Keratinocyte (primary cell): ENCODE data around the gene ARTN. TPM values are rescaled to one million over a fixed set of nuclear protein-coding genes. Genes with fewer than 3 reads are reported as not detected.
A peak's percentile ranks its signal among the peaks of the same experiment; 100 is the strongest.

Experiments used
- DNase-seq: peaks from one replicate; pipeline ENCODE4 v3.0.0-alpha.2; 2011; ENCODE audit warnings: low read depth, missing footprints, low spot score
- FAIRE-seq: peaks from 2 replicates; lab custom pipeline; 2011; peaks lifted over from hg19 to GRCh38; lab: Jason Lieb, UNC
- H2AFZ ChIP-seq: 2 replicates; pipeline ENCODE4 v1.6.0; 2012; ENCODE audit warnings: low read length, control low read depth, inconsistent platforms; ENCODE audit not compliant: control insufficient read depth
- H3K27ac ChIP-seq: 2 replicates; pipeline ENCODE4 v1.5.1; 2011; ENCODE audit warnings: low read length; ENCODE audit not compliant: control insufficient read depth, insufficient read depth
- H3K27me3 ChIP-seq: 3 replicates; pipeline ENCODE4 v1.6.0; 2011; ENCODE audit warnings: low read length; ENCODE audit not compliant: control insufficient read depth, insufficient read depth; ENCODE audit errors: extremely low read depth
- H3K36me3 ChIP-seq, 2 experiments: 2 replicates in 1 of 2; 3 replicates in 1 of 2; pipeline ENCODE4 v1.5.1; 2011; ENCODE audit warnings: low read length in 2 of 2, mild to moderate bottlenecking in 1 of 2; ENCODE audit not compliant: control insufficient read depth in 2 of 2, insufficient read depth in 2 of 2; ENCODE audit errors: extremely low read depth in 1 of 2
- H3K4me1 ChIP-seq: 3 replicates; pipeline ENCODE4 v1.5.1; 2011; ENCODE audit warnings: low read length; ENCODE audit not compliant: control insufficient read depth, insufficient read depth; ENCODE audit errors: extremely low read depth
- H3K4me2 ChIP-seq: 3 replicates; pipeline ENCODE4 v1.6.0; 2011; ENCODE audit warnings: low read depth, low read length; ENCODE audit not compliant: control insufficient read depth, insufficient read depth; ENCODE audit errors: extremely low read depth
- H3K4me3 ChIP-seq, 3 experiments: fragments of 200-600 bp in 1 of 3; sonication (generic) in 1 of 3; 2 replicates in 2 of 3; 3 replicates in 1 of 3; pipeline ENCODE4 v1.5.1; 2011 to 2016; ENCODE audit warnings: low read length in 3 of 3, mild to moderate bottlenecking in 3 of 3, control low read depth in 2 of 3, inconsistent platforms in 1 of 3, low read depth in 1 of 3, mixed read lengths in 1 of 3, mixed run types in 1 of 3, moderate library complexity in 1 of 3; ENCODE audit not compliant: control insufficient read depth in 2 of 3, insufficient read depth in 2 of 3; ENCODE audit errors: extremely low read depth in 1 of 3
- H3K79me2 ChIP-seq: 2 replicates; pipeline ENCODE4 v1.6.0; 2012; ENCODE audit warnings: low read length; ENCODE audit not compliant: control insufficient read depth, insufficient read depth
- H3K9ac ChIP-seq: 3 replicates; pipeline ENCODE4 v1.6.0; 2011; ENCODE audit warnings: low read length; ENCODE audit not compliant: control insufficient read depth, insufficient read depth; ENCODE audit errors: extremely low read depth
- H3K9me1 ChIP-seq: 3 replicates; pipeline ENCODE4 v1.6.0; 2011; ENCODE audit warnings: low read length; ENCODE audit not compliant: control insufficient read depth, insufficient read depth; ENCODE audit errors: extremely low read depth
- H3K9me3 ChIP-seq: 2 replicates; pipeline ENCODE4 v1.5.1; 2012; ENCODE audit warnings: low read depth, low read length; ENCODE audit not compliant: control insufficient read depth
- H4K20me1 ChIP-seq: 3 replicates; pipeline ENCODE4 v1.6.0; 2011; ENCODE audit warnings: low read length; ENCODE audit not compliant: control insufficient read depth, insufficient read depth; ENCODE audit errors: extremely low read depth
- EZH2 ChIP-seq: IDR thresholded peaks from one replicate; pipeline ENCODE4 v1.6.1; 2012; ENCODE audit warnings: inconsistent platforms, mild to moderate bottlenecking, low read length, moderate library complexity
- dilution Hi-C: fragments of 300-500 bp; cut with MboI; formaldehyde crosslinking; loops from one replicate; pipeline ENCODE4 v1.7.0; 2020; ENCODE audit warnings: low sequenced_read_pairs; ENCODE audit not compliant: extremely low pct_ligation_motif_present
- polyA minus RNA-seq, 3 experiments: library from RNA; depleted of rRNA, polyadenylated mRNA; stranded (reverse); fragments of >200 nt; gene quantifications; 1 replicate in 1 of 3; 2 replicates in 1 of 3; 3 replicates in 1 of 3; pipeline ENCODE4 v1.2.3, GENCODE V29; 2011
- polyA plus RNA-seq, 5 experiments: library from polyadenylated mRNA; depleted of rRNA in 3 of 5; stranded (reverse) in 3 of 5; stranded (forward) in 1 of 5; unstranded in 1 of 5; fragments of >200 nt; gene quantifications; 1 replicate in 1 of 5; 2 replicates in 3 of 5; 3 replicates in 1 of 5; pipeline versions ENCODE4 v1.2.1 to v1.2.3, GENCODE V29; 2011 to 2012; ENCODE audit warnings: missing spikeins in 2 of 5, low read depth in 1 of 5, low replicate concordance in 1 of 5
- TF ChIP-seq, protein P1 (sequence below), 3 experiments: IDR thresholded peaks in 1 of 3; conservative IDR thresholded peaks in 1 of 3; optimal IDR thresholded peaks in 1 of 3; 2 replicates in 2 of 3; 3 replicates in 1 of 3; pipeline versions ENCODE3 to v1.5.1; 2011; ENCODE audit warnings: low read length in 3 of 3, mild to moderate bottlenecking in 3 of 3, moderate library complexity in 2 of 3, control low read depth in 1 of 3, inconsistent platforms in 1 of 3; ENCODE audit not compliant: insufficient read depth in 2 of 3; ENCODE audit errors: extremely low read depth in 1 of 3

The ARTN gene, protein sequence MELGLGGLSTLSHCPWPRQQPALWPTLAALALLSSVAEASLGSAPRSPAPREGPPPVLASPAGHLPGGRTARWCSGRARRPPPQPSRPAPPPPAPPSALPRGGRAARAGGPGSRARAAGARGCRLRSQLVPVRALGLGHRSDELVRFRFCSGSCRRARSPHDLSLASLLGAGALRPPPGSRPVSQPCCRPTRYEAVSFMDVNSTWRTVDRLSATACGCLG
- 27.2 to 49.5 TPM (median 36.0 TPM) in 3 replicates for polyA plus RNA-seq
- polyA plus RNA-seq (2011; ENCODE audit: low read depth): 8.9 TPM
- 16.7 and 46.2 TPM in 2 replicates for polyA plus RNA-seq (2011; cell fraction: cytosol; rRNA removed)
- 106 and 145 TPM in 2 replicates for polyA plus RNA-seq (2011; cell fraction: nucleus; rRNA removed)
- polyA plus RNA-seq (2012; ENCODE audit: low replicate concordance): 37.6 and 101 TPM in 2 replicates
- polyA minus RNA-seq: 15.1 to 47.6 TPM (median 17.2 TPM) in 3 replicates
- 62.5 TPM for polyA minus RNA-seq (2011; cell fraction: cytosol; rRNA and poly(A)+ RNA removed)
- polyA minus RNA-seq (2011; cell fraction: nucleus; rRNA and poly(A)+ RNA removed): 36.9 and 48.7 TPM in 2 replicates

- dilution Hi-C loops: loop anchor here (25.0 kb wide), 2 partner anchors 96 to 221 kb away; partner anchors contain the start of gene ST3GAL3
- H4K20me1 ChIP-seq: peaks cover 2% of the 10 kb centered on the region
- H3K36me3 ChIP-seq: peaks cover 5 to 28% of the 10 kb centered on the region in 2 experiments
- H3K4me1 ChIP-seq: peaks cover 72% of the 10 kb centered on the region
- no peaks in the 10 kb centered on the region for H3K9me1 ChIP-seq
- FAIRE-seq (no peak), DNase-seq (no peak)
- H3K4me3 ChIP-seq: peak within 1 kb of the TSS; percentile 66 to 95 (median 80)
- H3K27me3 ChIP-seq: no peaks in the 10 kb centered on the region
- peak within 1 kb of the TSS; percentile 97 for H3K4me2 ChIP-seq
- peak within 1 kb of the TSS; percentile 81 for H3K27ac ChIP-seq
- no peak within 1 kb of the TSS for H2AFZ ChIP-seq
- TF ChIP-seq EZH2: no peak
- TF ChIP-seq, protein P1, sequence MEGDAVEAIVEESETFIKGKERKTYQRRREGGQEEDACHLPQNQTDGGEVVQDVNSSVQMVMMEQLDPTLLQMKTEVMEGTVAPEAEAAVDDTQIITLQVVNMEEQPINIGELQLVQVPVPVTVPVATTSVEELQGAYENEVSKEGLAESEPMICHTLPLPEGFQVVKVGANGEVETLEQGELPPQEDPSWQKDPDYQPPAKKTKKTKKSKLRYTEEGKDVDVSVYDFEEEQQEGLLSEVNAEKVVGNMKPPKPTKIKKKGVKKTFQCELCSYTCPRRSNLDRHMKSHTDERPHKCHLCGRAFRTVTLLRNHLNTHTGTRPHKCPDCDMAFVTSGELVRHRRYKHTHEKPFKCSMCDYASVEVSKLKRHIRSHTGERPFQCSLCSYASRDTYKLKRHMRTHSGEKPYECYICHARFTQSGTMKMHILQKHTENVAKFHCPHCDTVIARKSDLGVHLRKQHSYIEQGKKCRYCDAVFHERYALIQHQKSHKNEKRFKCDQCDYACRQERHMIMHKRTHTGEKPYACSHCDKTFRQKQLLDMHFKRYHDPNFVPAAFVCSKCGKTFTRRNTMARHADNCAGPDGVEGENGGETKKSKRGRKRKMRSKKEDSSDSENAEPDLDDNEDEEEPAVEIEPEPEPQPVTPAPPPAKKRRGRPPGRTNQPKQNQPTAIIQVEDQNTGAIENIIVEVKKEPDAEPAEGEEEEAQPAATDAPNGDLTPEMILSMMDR (optimal IDR thresholded peaks at IDR 0.05 in 1 of 3, IDR thresholded peaks at IDR 0.05 in 1 of 3, conservative IDR thresholded peaks at IDR 0.05 in 1 of 3; ENCODE audit: extremely low read depth in 1 of 3, insufficient read depth in 2 of 3, low read length in 3 of 3): no peak
- peaks cover 39% of the 10 kb centered on the region for H3K79me2 ChIP-seq
- no peaks in the 10 kb centered on the region for H3K9me3 ChIP-seq
- peak within 1 kb of the TSS; percentile 89 for H3K9ac ChIP-seq
Measured at GRCh38 chr1:43933386-43934100, at the start of gene ARTN. TSS of gene ARTN (plus strand) at chr1:43933801. CDS start at chr1:43935657, 1,856 bp downstream.

DNA sequence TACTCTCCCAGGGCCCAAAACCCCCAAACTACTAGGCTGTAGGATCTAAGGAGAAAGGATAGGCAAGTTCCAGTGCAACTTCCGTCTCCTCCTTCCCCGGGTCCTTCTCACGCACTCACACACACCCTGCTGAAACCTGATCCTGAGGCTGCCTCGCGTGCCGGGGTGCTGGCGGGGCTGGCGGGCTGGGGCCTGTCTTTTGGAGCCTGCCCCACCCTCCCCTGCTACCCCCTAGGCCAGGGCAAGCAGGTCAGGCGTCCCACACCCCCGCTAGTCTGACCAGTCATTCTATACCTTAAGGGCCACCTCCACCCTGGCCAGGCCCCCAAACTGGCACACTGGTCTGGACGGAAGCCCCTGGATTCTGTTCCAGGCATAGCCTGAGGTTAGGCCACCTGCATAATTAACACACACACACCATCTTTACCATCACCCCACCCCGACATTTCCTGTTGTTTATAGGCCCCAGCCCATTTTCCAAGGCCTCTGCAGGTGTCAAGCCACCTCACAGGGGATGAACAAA is 48.3 kb upstream of the ARTN start:
- TF ChIP-seq, protein P1 (optimal IDR thresholded peaks at IDR 0.05 in 1 of 3, IDR thresholded peaks at IDR 0.05 in 1 of 3, conservative IDR thresholded peaks at IDR 0.05 in 1 of 3; ENCODE audit: extremely low read depth in 1 of 3, insufficient read depth in 2 of 3, low read length in 3 of 3): no peak
- TF ChIP-seq EZH2: no peak
- no peaks in the 10 kb centered on the region for H3K9me3 ChIP-seq
- no peak overlapping the region for H2AFZ ChIP-seq
- no peaks in the 10 kb centered on the region for H3K36me3 ChIP-seq
- peak overlapping the region; percentile 66 for H3K9ac ChIP-seq
- no peaks in the 10 kb centered on the region for H3K79me2 ChIP-seq
- peak; percentile 58 for DNase-seq
- H3K27me3 ChIP-seq: no peaks in the 10 kb centered on the region
- peak; percentile 92 for FAIRE-seq
- dilution Hi-C loops: no loop called here
- peak overlapping the region; percentile 39 for H3K4me2 ChIP-seq
- peaks cover 45% of the 10 kb centered on the region for H3K4me1 ChIP-seq
- H4K20me1 ChIP-seq: no peaks in the 10 kb centered on the region
- peak overlapping the region; percentile 88 for H3K27ac ChIP-seq
- no peaks in the 10 kb centered on the region for H3K9me1 ChIP-seq
- no peak overlapping the region for H3K4me3 ChIP-seq
